ENCODE results near the gene FAM236B.
"Not testable (repeated sequence)": the region's sequence is repeated elsewhere in the genome, so short reads cannot be mapped to it uniquely, and the experiment has no call there.

Gene FAM236B

GRCh38 chrX:72782560-72782959, at the start of gene FAM236B:
TSS of gene FAM236B (minus strand) at chrX:72782660. CDS start at chrX:72782560, 100 bp downstream.
- not testable (repeated sequence) for TF ChIP-seq NFIC (IDR thresholded peaks at IDR 0.05); FOXM1 (IDR thresholded peaks at IDR 0.05; ENCODE audit: borderline replicate concordance, low read depth); ZBTB7A (IDR thresholded peaks at IDR 0.05; ENCODE audit: low read depth)

GRCh38 chrX:72808110-72808509, 25.6 kb upstream of the FAM236B start, which contains the start of gene FAM236D:
TSS of gene FAM236D (minus strand) at chrX:72808210. CDS start at chrX:72808110, 100 bp downstream.
- not testable (repeated sequence) for TF ChIP-seq TCF12 (IDR thresholded peaks at IDR 0.05; ENCODE audit: low read depth); USF1 (IDR thresholded peaks at IDR 0.05); REST (IDR thresholded peaks at IDR 0.05; ENCODE audit: low read depth)

GRCh38 chrX:72776653-72777466, 5.6 kb downstream of the FAM236B start, which contains the start of gene DMRTC1B:
TSS of gene DMRTC1B (plus strand) at chrX:72776890. CDS start at chrX:72845136, 68,246 bp downstream.
- not testable (repeated sequence) for TF ChIP-seq CREB1 (IDR thresholded peaks at IDR 0.05; ENCODE audit: low read depth); RAD21 (IDR thresholded peaks at IDR 0.05; ENCODE audit: low read depth); FOXM1 (IDR thresholded peaks at IDR 0.05; ENCODE audit: borderline replicate concordance, low read depth)

- TF ChIP-seq CREB1 (IDR thresholded peaks at IDR 0.05; ENCODE audit: low read depth) (no peak), ZBTB7A (IDR thresholded peaks at IDR 0.05; ENCODE audit: low read depth) (no peak), EP300 (IDR thresholded peaks at IDR 0.05; ENCODE audit: borderline replicate concordance) (no peak), FOXM1 (IDR thresholded peaks at IDR 0.05; ENCODE audit: borderline replicate concordance, low read depth) (no peak), NFIC (IDR thresholded peaks at IDR 0.05) (no peak)
Observed at GRCh38 chrX:72735561-72735960, 46.9 kb downstream of the FAM236B start.

Data from Ishikawa (cell line).